Measurements from ENCODE around the gene ZNF213.

The ZNF213 gene

DNA sequence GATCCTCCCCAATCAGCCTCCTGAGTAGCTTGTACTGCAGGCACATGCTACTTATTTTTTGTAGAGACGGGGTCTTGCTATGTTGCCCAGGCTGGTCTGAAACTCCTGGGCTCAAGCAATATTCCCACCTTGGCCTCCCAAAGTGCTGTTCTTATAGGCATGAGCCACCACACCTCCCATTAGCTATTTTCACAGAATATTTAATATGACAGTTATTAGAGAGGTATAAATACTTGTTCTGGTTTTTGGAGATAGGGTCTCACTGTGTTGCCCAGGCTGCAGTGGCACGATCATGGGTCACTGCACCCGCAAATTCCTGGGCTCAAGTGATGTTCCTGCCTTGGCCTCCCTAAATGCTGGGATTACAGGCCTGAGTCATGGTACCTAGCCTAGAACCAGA lies 21.1 kb downstream of the ZNF213 start:
- no peaks in the 10 kb centered on the region for H3K9me3 ChIP-seq (ENCODE audit: low read length)

GRCh38 chr16:3157229-3158025 lies 22.6 kb downstream of the ZNF213 start:
- peak overlapping the region; percentile 66; the same call in 1 of the 2 replicates for H3K9ac ChIP-seq (ENCODE audit: low read length)
- H3K27me3 ChIP-seq (ENCODE audit: insufficient read depth, low read length) = no peaks in the 10 kb centered on the region
- H3K79me2 ChIP-seq (ENCODE audit: insufficient read depth, low read length) = no peaks in the 10 kb centered on the region
- H2AFZ ChIP-seq (ENCODE audit: low read length) = no peak overlapping the region
- H3K36me3 ChIP-seq (ENCODE audit: insufficient read depth, low read length) = no peaks in the 10 kb centered on the region
- no peak overlapping the region for H3K27ac ChIP-seq (ENCODE audit: low read depth, low read length, poor library complexity, severe bottlenecking)
- H3K4me2 ChIP-seq (ENCODE audit: low read length) = peak overlapping the region; percentile 76
- no peaks in the 10 kb centered on the region for H3K9me3 ChIP-seq (ENCODE audit: low read length)
- peak overlapping the region; percentile 81 for H3K4me3 ChIP-seq (ENCODE audit: low read depth, low read length, poor library complexity, severe bottlenecking)
- H3K9me2 ChIP-seq (ENCODE audit: low read depth, low read length) = no peaks in the 10 kb centered on the region
- H3F3A ChIP-seq (ENCODE audit: insufficient read depth, low read length) = peaks cover 8% of the 10 kb centered on the region; the same call in 1 of the 2 replicates
- H3K4me1 ChIP-seq (ENCODE audit: insufficient read depth, low read length, severe bottlenecking) = peaks cover 31% of the 10 kb centered on the region
- H4K20me1 ChIP-seq (ENCODE audit: insufficient read depth, low read length) = no peaks in the 10 kb centered on the region
- TF ChIP-seq EZH2 (IDR thresholded peaks at IDR 0.05; ENCODE audit: borderline replicate concordance, low read length) = no peak
- TF ChIP-seq, protein P1, sequence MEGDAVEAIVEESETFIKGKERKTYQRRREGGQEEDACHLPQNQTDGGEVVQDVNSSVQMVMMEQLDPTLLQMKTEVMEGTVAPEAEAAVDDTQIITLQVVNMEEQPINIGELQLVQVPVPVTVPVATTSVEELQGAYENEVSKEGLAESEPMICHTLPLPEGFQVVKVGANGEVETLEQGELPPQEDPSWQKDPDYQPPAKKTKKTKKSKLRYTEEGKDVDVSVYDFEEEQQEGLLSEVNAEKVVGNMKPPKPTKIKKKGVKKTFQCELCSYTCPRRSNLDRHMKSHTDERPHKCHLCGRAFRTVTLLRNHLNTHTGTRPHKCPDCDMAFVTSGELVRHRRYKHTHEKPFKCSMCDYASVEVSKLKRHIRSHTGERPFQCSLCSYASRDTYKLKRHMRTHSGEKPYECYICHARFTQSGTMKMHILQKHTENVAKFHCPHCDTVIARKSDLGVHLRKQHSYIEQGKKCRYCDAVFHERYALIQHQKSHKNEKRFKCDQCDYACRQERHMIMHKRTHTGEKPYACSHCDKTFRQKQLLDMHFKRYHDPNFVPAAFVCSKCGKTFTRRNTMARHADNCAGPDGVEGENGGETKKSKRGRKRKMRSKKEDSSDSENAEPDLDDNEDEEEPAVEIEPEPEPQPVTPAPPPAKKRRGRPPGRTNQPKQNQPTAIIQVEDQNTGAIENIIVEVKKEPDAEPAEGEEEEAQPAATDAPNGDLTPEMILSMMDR (IDR thresholded peaks at IDR 0.05; ENCODE audit: low read length) = no peak

More for the DNA sequence above, 21.1 kb downstream of the ZNF213 start:
- no peak overlapping the region for H2AFZ ChIP-seq (ENCODE audit: low read length)
- no peaks in the 10 kb centered on the region for H3K9me2 ChIP-seq (ENCODE audit: low read depth, low read length)
- no peak overlapping the region for H3K4me3 ChIP-seq (ENCODE audit: low read depth, low read length, poor library complexity, severe bottlenecking)
- peaks cover 8% of the 10 kb centered on the region; the same call in 1 of the 2 replicates for H3F3A ChIP-seq (ENCODE audit: insufficient read depth, low read length)
- no peak overlapping the region for H3K27ac ChIP-seq (ENCODE audit: low read depth, low read length, poor library complexity, severe bottlenecking)
- H3K4me2 ChIP-seq (ENCODE audit: low read length) = no peak overlapping the region
- no peaks in the 10 kb centered on the region for H3K36me3 ChIP-seq (ENCODE audit: insufficient read depth, low read length)
- H3K4me1 ChIP-seq (ENCODE audit: insufficient read depth, low read length, severe bottlenecking) = peaks cover 33% of the 10 kb centered on the region
- TF ChIP-seq, protein P1 (IDR thresholded peaks at IDR 0.05; ENCODE audit: low read length) = no peak
- TF ChIP-seq EZH2 (IDR thresholded peaks at IDR 0.05; ENCODE audit: borderline replicate concordance, low read length) = no peak
- H3K79me2 ChIP-seq (ENCODE audit: insufficient read depth, low read length) = no peaks in the 10 kb centered on the region
- no peaks in the 10 kb centered on the region for H3K27me3 ChIP-seq (ENCODE audit: insufficient read depth, low read length)
- H4K20me1 ChIP-seq (ENCODE audit: insufficient read depth, low read length) = no peaks in the 10 kb centered on the region
- H3K9ac ChIP-seq (ENCODE audit: low read length) = no peak overlapping the region

GRCh38 chr16:3158026-3158509 lies 23.2 kb downstream of the ZNF213 start:
- Histone ChIP-seq H3K4me1 (ENCODE audit: insufficient read depth, low read length, severe bottlenecking) (peaks cover 28% of the 10 kb centered on the region), H3K9me3 (ENCODE audit: low read length) (no peaks in the 10 kb centered on the region), H3F3A (ENCODE audit: insufficient read depth, low read length) (peaks cover 8% of the 10 kb centered on the region; the same call in 1 of the 2 replicates), H3K9ac (ENCODE audit: low read length) (peak overlapping the region; percentile 66), H3K27ac (ENCODE audit: low read depth, low read length, poor library complexity, severe bottlenecking) (no peak overlapping the region), H3K4me2 (ENCODE audit: low read length) (peak overlapping the region; percentile 76), H3K36me3 (ENCODE audit: insufficient read depth, low read length) (no peaks in the 10 kb centered on the region), H3K27me3 (ENCODE audit: insufficient read depth, low read length) (no peaks in the 10 kb centered on the region), H3K4me3 (ENCODE audit: low read depth, low read length, poor library complexity, severe bottlenecking) (peak overlapping the region; percentile 81), H2AFZ (ENCODE audit: low read length) (no peak overlapping the region), H3K79me2 (ENCODE audit: insufficient read depth, low read length) (no peaks in the 10 kb centered on the region), H3K9me2 (ENCODE audit: low read depth, low read length) (no peaks in the 10 kb centered on the region), H4K20me1 (ENCODE audit: insufficient read depth, low read length) (no peaks in the 10 kb centered on the region)
- TF ChIP-seq, protein P1 (IDR thresholded peaks at IDR 0.05; ENCODE audit: low read length) = no peak
- TF ChIP-seq EZH2 (IDR thresholded peaks at IDR 0.05; ENCODE audit: borderline replicate concordance, low read length) = no peak

Measured in OCI-LY1 (cell line).